Measurements from ENCODE around the gene AP4B1. TPM values are rescaled to one million over a fixed set of nuclear protein-coding genes. Genes with fewer than 3 reads are reported as not detected.

Gene AP4B1
- total RNA-seq, 1 donor from 2014 or later = 3.2 TPM

DNA sequence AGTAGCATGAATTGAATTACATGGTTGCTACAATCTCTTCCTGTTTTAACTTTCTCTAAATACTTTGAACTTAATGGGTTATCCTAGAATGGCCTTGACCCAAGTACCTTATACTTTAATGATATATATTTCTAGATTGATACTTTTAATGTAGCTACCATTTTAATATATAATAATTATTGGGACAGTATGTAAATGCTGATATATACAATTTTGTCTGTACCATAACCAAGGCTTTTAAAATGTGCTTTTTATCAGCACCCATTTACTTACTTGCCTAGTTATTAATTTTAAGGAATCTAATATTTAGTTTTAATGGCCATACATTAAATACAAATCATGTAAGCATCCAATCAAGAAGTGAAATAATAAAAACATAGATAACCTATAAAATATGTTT, 37.9 kb upstream of the AP4B1 start:
- intact Hi-C loops (cut with DNase I) = no loop called here
- peaks cover 4 to 11% of the 10 kb centered on the region in 2 donors for H3K4me1 ChIP-seq

DNA sequence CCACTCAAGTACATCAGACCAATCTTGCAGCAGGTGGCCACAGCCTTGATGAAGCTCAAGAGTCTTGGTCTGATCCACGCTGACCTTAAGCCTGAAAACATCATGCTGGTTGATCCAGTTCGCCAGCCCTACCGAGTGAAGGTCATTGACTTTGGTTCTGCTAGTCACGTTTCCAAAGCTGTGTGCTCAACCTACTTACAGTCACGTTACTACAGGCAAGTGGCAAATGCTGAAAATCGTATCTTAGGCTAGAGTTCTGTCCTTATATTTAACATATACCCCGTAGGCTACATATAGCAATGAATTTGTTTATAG, 36.6 kb upstream of the AP4B1 start:
- Histone ChIP-seq H3K9me3 (no peaks in the 10 kb centered on the region), H3K27me3 (no peaks in the 10 kb centered on the region), H3K36me3 (peaks cover 3 to 23% of the 10 kb centered on the region in 2 donors), H3K27ac (no peak overlapping the region), H3K4me3 (no peak overlapping the region), H3K4me1 (peaks cover 0 to 3% of the 10 kb centered on the region in 2 donors)
- DNase-seq (ENCODE audit: low spot score in 2 of 2) = no peak
- intact Hi-C loops (cut with DNase I) = no loop called here
- TF ChIP-seq, protein P1, sequence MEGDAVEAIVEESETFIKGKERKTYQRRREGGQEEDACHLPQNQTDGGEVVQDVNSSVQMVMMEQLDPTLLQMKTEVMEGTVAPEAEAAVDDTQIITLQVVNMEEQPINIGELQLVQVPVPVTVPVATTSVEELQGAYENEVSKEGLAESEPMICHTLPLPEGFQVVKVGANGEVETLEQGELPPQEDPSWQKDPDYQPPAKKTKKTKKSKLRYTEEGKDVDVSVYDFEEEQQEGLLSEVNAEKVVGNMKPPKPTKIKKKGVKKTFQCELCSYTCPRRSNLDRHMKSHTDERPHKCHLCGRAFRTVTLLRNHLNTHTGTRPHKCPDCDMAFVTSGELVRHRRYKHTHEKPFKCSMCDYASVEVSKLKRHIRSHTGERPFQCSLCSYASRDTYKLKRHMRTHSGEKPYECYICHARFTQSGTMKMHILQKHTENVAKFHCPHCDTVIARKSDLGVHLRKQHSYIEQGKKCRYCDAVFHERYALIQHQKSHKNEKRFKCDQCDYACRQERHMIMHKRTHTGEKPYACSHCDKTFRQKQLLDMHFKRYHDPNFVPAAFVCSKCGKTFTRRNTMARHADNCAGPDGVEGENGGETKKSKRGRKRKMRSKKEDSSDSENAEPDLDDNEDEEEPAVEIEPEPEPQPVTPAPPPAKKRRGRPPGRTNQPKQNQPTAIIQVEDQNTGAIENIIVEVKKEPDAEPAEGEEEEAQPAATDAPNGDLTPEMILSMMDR (IDR thresholded peaks at IDR 0.05) = no peak

More for the DNA sequence above, 37.9 kb upstream of the AP4B1 start:
- Histone ChIP-seq H3K27me3 (no peaks in the 10 kb centered on the region), H3K4me3 (no peak overlapping the region), H3K9me3 (no peaks in the 10 kb centered on the region), H3K27ac (no peak overlapping the region), H3K36me3 (peaks cover 3 to 23% of the 10 kb centered on the region in 2 donors)
- no peak for DNase-seq (ENCODE audit: low spot score in 2 of 2)
- TF ChIP-seq, protein P1 (IDR thresholded peaks at IDR 0.05) = no peak

DNA sequence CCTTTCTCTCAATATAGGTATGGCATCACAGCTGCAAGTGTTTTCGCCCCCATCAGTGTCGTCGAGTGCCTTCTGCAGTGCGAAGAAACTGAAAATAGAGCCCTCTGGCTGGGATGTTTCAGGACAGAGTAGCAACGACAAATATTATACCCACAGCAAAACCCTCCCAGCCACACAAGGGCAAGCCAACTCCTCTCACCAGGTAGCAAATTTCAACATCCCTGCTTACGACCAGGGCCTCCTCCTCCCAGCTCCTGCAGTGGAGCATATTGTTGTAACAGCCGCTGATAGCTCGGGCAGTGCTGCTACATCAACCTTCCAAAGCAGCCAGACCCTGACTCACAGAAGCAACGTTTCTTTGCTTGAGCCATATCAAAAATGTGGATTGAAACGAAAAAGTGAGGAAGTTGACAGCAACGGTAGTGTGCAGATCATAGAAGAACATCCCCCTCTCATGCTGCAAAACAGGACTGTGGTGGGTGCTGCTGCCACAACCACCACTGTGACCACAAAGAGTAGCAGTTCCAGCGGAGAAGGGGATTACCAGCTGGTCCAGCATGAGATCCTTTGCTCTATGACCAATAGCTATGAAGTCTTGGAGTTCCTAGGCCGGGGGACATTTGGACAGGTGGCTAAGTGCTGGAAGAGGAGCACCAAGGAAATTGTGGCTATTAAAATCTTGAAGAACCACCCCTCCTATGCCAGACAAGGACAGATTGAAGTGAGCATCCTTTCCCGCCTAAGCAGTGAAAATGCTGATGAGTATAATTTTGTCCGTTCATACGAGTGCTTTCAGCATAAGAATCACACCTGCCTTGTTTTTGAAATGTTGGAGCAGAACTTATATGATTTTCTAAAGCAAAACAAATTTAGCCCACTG, 36.0 kb upstream of the AP4B1 start:
- intact Hi-C loops (cut with DNase I) = no loop called here
- Histone ChIP-seq H3K4me1 (no peaks in the 10 kb centered on the region), H3K36me3 (peaks cover 3 to 23% of the 10 kb centered on the region in 2 donors)

DNA sequence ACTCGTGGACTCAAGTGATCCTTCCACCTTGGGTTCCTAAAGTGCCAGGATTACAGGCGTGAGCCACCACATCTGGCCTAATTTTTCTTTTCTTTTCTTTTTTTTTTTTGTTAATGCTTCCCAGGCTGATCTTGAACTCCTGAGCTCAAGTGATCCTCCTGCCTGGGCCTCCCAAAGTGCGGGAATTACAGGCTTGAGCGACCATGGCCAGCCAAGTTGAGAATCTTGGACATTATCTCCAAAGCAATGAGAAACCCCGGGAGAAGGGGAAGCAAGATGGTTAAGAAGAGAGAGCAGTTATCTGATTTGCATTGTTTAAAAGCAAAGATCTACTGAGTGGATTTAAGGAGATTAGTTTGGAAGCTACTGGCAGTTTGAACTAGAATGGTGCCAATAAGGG, 33.6 kb upstream of the AP4B1 start:
- no peak overlapping the region for H3K4me3 ChIP-seq
- H3K27me3 ChIP-seq = no peaks in the 10 kb centered on the region
- H3K27ac ChIP-seq = no peak overlapping the region
- no peaks in the 10 kb centered on the region for H3K9me3 ChIP-seq
- TF ChIP-seq, protein P1 (IDR thresholded peaks at IDR 0.05) = no peak
- no peak for DNase-seq (ENCODE audit: low spot score in 2 of 2)
- H3K36me3 ChIP-seq = peaks cover 3 to 17% of the 10 kb centered on the region in 2 donors
- intact Hi-C loops (cut with DNase I) = no loop called here
- H3K4me1 ChIP-seq = peaks cover 0 to 9% of the 10 kb centered on the region in 2 donors

More for the DNA sequence above, 36.0 kb upstream of the AP4B1 start:
- TF ChIP-seq, protein P1 (IDR thresholded peaks at IDR 0.05) = no peak
- DNase-seq (ENCODE audit: low spot score in 2 of 2) = no peak
- no peak overlapping the region for H3K4me3 ChIP-seq
- H3K27me3 ChIP-seq = no peaks in the 10 kb centered on the region
- H3K9me3 ChIP-seq = no peaks in the 10 kb centered on the region
- H3K27ac ChIP-seq = no peak overlapping the region

DNA sequence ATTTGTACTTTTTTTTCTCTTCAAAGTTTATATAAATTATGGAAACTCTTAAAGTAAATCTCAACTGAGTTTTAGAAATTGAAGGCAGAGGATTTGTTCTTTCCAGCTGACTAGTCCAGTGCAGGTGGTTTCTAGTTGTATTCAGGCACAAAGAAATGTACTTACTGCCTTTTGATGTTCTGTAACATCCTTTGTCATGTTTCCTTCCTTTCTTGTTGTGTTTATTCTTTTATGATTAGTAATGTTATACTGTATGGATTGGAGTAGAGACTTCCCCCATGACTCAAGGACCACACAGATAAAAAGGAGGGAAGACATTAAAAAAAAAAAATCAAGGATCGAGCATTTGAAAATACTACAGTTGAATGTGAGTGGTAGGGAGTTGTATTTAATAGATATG, 32.5 kb upstream of the AP4B1 start:
- Histone ChIP-seq H3K4me3 (no peak overlapping the region), H3K4me1 (peaks cover 3 to 12% of the 10 kb centered on the region in 2 donors), H3K9me3 (no peaks in the 10 kb centered on the region), H3K27ac (no peak overlapping the region), H3K36me3 (peaks cover 3 to 16% of the 10 kb centered on the region in 2 donors), H3K27me3 (no peaks in the 10 kb centered on the region)
- no peak for DNase-seq (ENCODE audit: low spot score in 2 of 2)
- TF ChIP-seq, protein P1 (IDR thresholded peaks at IDR 0.05) = no peak
- intact Hi-C loops (cut with DNase I) = no loop called here
